ENCODE data around the gene PABPC4L.

DNA sequence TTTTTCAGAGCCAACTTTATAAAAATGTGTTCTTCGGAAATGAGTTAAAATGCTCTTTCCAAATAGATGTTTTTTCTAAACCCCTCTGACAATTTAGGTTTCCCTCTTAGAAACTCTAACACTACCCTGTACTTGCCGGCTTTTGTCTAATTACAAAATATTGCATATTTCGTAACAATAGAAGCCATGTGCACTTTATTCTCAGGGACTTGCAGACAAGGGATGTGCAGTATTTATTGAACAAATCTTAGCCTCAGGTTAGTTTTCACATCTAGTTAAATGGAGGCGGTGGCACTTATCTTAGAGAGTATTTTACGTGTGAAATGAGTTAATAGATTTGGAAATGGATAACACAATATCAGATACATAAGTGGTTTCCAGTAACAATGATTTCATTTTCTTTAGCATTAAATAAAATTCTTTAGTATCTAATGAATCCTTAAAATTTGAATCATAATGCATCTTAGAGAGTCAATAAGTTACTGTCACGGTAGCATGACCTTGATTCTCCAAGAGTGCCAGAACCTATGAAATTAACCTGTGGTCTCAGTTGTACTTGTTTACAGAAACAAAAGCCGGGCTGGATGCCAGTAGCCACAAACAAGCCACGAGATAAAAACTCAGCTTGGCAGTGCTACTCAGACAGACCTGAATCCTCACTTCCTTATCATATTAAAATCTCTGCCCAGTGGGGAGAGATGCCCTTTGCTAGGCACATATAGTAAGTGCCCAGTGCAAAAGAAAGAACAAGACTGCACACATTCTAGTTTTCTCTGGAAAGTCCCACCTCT is 772 bp upstream of the PABPC4L start:
- TF ChIP-seq, protein P1, sequence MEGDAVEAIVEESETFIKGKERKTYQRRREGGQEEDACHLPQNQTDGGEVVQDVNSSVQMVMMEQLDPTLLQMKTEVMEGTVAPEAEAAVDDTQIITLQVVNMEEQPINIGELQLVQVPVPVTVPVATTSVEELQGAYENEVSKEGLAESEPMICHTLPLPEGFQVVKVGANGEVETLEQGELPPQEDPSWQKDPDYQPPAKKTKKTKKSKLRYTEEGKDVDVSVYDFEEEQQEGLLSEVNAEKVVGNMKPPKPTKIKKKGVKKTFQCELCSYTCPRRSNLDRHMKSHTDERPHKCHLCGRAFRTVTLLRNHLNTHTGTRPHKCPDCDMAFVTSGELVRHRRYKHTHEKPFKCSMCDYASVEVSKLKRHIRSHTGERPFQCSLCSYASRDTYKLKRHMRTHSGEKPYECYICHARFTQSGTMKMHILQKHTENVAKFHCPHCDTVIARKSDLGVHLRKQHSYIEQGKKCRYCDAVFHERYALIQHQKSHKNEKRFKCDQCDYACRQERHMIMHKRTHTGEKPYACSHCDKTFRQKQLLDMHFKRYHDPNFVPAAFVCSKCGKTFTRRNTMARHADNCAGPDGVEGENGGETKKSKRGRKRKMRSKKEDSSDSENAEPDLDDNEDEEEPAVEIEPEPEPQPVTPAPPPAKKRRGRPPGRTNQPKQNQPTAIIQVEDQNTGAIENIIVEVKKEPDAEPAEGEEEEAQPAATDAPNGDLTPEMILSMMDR (IDR thresholded peaks at IDR 0.05): no peak
- TF ChIP-seq EP300 (IDR thresholded peaks at IDR 0.05) (no peak), POLR2A (IDR thresholded peaks at IDR 0.05) (no peak)
